MM.1S (cell line): ENCODE measurements around the gene TNKS1BP1.

Experiments
- DNase-seq: peaks from one replicate; pipeline ENCODE4 v3.0.0-alpha.2; 2015
- H2AFZ ChIP-seq: fragments of 300-600 bp; sonication (generic); 2 replicates; pipeline ENCODE4 v1.6.0; 2016; ENCODE audit warnings: antibody characterized with exemption, low read length
- H3F3A ChIP-seq: fragments of 300-600 bp; sonication (generic); 2 replicates; pipeline ENCODE4 v1.6.1; 2016; ENCODE audit warnings: mild to moderate bottlenecking, antibody characterized with exemption, low read length, moderate library complexity, mixed read lengths; ENCODE audit not compliant: insufficient read depth
- H3K27ac ChIP-seq: fragments of 300-600 bp; sonication (generic); 2 replicates; pipeline ENCODE4 v1.5.1; 2016; ENCODE audit warnings: mild to moderate bottlenecking, low read length
- H3K27me3 ChIP-seq: fragments of 300-600 bp; sonication (generic); replicated peaks from 2 replicates; pipeline ENCODE4 v1.6.0; 2016; ENCODE audit warnings: low read length; ENCODE audit not compliant: insufficient read depth
- H3K36me3 ChIP-seq: fragments of 300-600 bp; sonication (generic); replicated peaks from 2 replicates; pipeline ENCODE4 v1.6.1; 2016; ENCODE audit warnings: mild to moderate bottlenecking, low read length, mixed read lengths; ENCODE audit not compliant: insufficient read depth
- H3K4me1 ChIP-seq: fragments of 300-600 bp; sonication (generic); 2 replicates; pipeline ENCODE4 v1.6.1; 2016; ENCODE audit warnings: low read length, mixed read lengths
- H3K4me2 ChIP-seq: fragments of 300-600 bp; sonication (generic); 2 replicates; pipeline ENCODE4 v1.6.0; 2016; ENCODE audit warnings: low read depth, low read length
- H3K4me3 ChIP-seq: fragments of 300-600 bp; sonication (generic); 2 replicates; pipeline ENCODE4 v1.5.1; 2016; ENCODE audit warnings: low read length, mixed read lengths
- H3K79me2 ChIP-seq: fragments of 300-600 bp; sonication (generic); 2 replicates; pipeline ENCODE4 v1.6.1; 2016; ENCODE audit warnings: mixed run types, low read length, mixed read lengths
- H3K9ac ChIP-seq: fragments of 300-600 bp; sonication (generic); 2 replicates; pipeline ENCODE4 v1.6.1; 2016; ENCODE audit warnings: low read length, mixed read lengths
- H3K9me2 ChIP-seq: fragments of 300-600 bp; sonication (generic); replicated peaks from 2 replicates; pipeline ENCODE4 v1.6.1; 2016; ENCODE audit warnings: mild to moderate bottlenecking, low read length, mixed read lengths; ENCODE audit not compliant: insufficient read depth
- H3K9me3 ChIP-seq: fragments of 300-600 bp; sonication (generic); replicated peaks from 2 replicates; pipeline ENCODE4 v1.6.1; 2016; ENCODE audit warnings: mild to moderate bottlenecking, low read length, mixed read lengths; ENCODE audit not compliant: insufficient read depth
- H4K20me1 ChIP-seq: fragments of 300-600 bp; sonication (generic); 2 replicates; pipeline ENCODE4 v1.6.1; 2016; ENCODE audit warnings: mild to moderate bottlenecking, low read length, moderate library complexity, mixed read lengths; ENCODE audit not compliant: insufficient read depth
- EZH2 ChIP-seq: fragments of 300-600 bp; sonication (generic); optimal IDR thresholded peaks from 2 replicates; pipeline ENCODE3; 2017; ENCODE audit warnings: low read depth, mild to moderate bottlenecking, antibody characterized with exemption, low read length, mixed read lengths
- EZH2phosphoT487 ChIP-seq: fragments of 300-600 bp; sonication (generic); IDR thresholded peaks from 2 replicates; pipeline ENCODE4 v1.6.1; 2018; ENCODE audit warnings: antibody characterized with exemption, low read length
- TF ChIP-seq, protein P1 (sequence below): fragments of 300-600 bp; sonication (generic); IDR thresholded peaks from 2 replicates; pipeline ENCODE4 v1.5.1; 2016; ENCODE audit warnings: antibody characterized with exemption, low read length, mixed read lengths

The TNKS1BP1 gene, protein sequence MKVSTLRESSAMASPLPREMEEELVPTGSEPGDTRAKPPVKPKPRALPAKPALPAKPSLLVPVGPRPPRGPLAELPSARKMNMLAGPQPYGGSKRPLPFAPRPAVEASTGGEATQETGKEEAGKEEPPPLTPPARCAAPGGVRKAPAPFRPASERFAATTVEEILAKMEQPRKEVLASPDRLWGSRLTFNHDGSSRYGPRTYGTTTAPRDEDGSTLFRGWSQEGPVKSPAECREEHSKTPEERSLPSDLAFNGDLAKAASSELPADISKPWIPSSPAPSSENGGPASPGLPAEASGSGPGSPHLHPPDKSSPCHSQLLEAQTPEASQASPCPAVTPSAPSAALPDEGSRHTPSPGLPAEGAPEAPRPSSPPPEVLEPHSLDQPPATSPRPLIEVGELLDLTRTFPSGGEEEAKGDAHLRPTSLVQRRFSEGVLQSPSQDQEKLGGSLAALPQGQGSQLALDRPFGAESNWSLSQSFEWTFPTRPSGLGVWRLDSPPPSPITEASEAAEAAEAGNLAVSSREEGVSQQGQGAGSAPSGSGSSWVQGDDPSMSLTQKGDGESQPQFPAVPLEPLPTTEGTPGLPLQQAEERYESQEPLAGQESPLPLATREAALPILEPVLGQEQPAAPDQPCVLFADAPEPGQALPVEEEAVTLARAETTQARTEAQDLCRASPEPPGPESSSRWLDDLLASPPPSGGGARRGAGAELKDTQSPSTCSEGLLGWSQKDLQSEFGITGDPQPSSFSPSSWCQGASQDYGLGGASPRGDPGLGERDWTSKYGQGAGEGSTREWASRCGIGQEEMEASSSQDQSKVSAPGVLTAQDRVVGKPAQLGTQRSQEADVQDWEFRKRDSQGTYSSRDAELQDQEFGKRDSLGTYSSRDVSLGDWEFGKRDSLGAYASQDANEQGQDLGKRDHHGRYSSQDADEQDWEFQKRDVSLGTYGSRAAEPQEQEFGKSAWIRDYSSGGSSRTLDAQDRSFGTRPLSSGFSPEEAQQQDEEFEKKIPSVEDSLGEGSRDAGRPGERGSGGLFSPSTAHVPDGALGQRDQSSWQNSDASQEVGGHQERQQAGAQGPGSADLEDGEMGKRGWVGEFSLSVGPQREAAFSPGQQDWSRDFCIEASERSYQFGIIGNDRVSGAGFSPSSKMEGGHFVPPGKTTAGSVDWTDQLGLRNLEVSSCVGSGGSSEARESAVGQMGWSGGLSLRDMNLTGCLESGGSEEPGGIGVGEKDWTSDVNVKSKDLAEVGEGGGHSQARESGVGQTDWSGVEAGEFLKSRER (N-terminal part only)

GRCh38 chr11:57324886-57325734, at the start of gene TNKS1BP1:
Gene TNKS1BP1 (minus strand): TSS chr11:57324952. CDS start chr11:57321885, 3,067 bp downstream.
- Histone ChIP-seq H4K20me1 (no peaks in the 10 kb centered on the region), H3K9ac (peak within 1 kb of the TSS; percentile 82), H3K4me1 (peaks cover 30% of the 10 kb centered on the region), H3K9me2 (no peaks in the 10 kb centered on the region), H3K79me2 (peaks cover 6% of the 10 kb centered on the region), H3K9me3 (no peaks in the 10 kb centered on the region), H2AFZ (peak within 1 kb of the TSS; percentile 88), H3K4me3 (peak within 1 kb of the TSS; percentile 66), H3K4me2 (peak within 1 kb of the TSS; percentile 98), H3K27ac (peak within 1 kb of the TSS; percentile 94), H3K36me3 (no peaks in the 10 kb centered on the region; the same call in 1 of the 2 replicates), H3F3A (peaks cover 25% of the 10 kb centered on the region), H3K27me3 (no peaks in the 10 kb centered on the region)
- peak; percentile 94 for DNase-seq
- TF ChIP-seq, protein P1, sequence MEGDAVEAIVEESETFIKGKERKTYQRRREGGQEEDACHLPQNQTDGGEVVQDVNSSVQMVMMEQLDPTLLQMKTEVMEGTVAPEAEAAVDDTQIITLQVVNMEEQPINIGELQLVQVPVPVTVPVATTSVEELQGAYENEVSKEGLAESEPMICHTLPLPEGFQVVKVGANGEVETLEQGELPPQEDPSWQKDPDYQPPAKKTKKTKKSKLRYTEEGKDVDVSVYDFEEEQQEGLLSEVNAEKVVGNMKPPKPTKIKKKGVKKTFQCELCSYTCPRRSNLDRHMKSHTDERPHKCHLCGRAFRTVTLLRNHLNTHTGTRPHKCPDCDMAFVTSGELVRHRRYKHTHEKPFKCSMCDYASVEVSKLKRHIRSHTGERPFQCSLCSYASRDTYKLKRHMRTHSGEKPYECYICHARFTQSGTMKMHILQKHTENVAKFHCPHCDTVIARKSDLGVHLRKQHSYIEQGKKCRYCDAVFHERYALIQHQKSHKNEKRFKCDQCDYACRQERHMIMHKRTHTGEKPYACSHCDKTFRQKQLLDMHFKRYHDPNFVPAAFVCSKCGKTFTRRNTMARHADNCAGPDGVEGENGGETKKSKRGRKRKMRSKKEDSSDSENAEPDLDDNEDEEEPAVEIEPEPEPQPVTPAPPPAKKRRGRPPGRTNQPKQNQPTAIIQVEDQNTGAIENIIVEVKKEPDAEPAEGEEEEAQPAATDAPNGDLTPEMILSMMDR, result peak; percentile 10; the same call in 1 of the 2 replicates
- no peak for TF ChIP-seq EZH2phosphoT487
- no peak for TF ChIP-seq EZH2

- H3K4me1 ChIP-seq, result no peaks in the 10 kb centered on the region
- 0 out of 2 replicates have a peak, but pooled peaks cover 4% of the 10 kb centered on the region for H3K27me3 ChIP-seq
- no peaks in the 10 kb centered on the region for H3K79me2 ChIP-seq
- no peak for DNase-seq
- H3K27ac ChIP-seq, result no peak overlapping the region
- no peak for TF ChIP-seq EZH2
- TF ChIP-seq, protein P1, result no peak
- TF ChIP-seq EZH2phosphoT487, result no peak
- H3K4me2 ChIP-seq, result no peak overlapping the region
- no peaks in the 10 kb centered on the region for H3F3A ChIP-seq
- no peaks in the 10 kb centered on the region for H4K20me1 ChIP-seq
- H2AFZ ChIP-seq, result no peak overlapping the region
- H3K36me3 ChIP-seq, result no peaks in the 10 kb centered on the region
- H3K9me2 ChIP-seq, result no peaks in the 10 kb centered on the region
- no peaks in the 10 kb centered on the region for H3K9me3 ChIP-seq
- H3K4me3 ChIP-seq, result no peak overlapping the region
- H3K9ac ChIP-seq, result no peak overlapping the region
Measured at GRCh38 chr11:57373146-57373545, 48.4 kb upstream of the TNKS1BP1 start.

DNA sequence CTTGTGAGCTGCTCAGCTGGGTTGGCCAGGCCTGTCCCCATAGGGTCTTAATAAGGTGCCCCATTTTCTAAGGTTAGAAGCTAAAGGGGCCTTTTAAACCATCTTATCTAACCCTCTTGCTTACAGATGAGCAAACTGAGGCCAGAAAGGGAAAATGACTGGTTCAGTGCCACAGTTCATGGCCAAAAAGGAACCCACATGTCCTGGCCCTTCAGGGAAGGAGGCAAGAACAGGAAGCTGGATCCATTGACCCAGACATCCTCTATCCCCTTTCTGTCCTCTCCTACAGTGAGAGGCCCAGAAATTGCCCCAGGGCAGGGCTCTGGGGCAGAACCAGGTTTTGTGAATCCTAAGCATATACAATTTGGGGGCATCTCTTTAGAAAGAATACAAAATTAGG, 46.2 kb upstream of the TNKS1BP1 start:
- Histone ChIP-seq H3F3A (no peaks in the 10 kb centered on the region), H3K79me2 (no peaks in the 10 kb centered on the region), H3K27ac (no peak overlapping the region), H4K20me1 (no peaks in the 10 kb centered on the region), H3K36me3 (no peaks in the 10 kb centered on the region), H3K4me2 (no peak overlapping the region), H2AFZ (no peak overlapping the region), H3K9me3 (no peaks in the 10 kb centered on the region), H3K9me2 (no peaks in the 10 kb centered on the region), H3K4me3 (no peak overlapping the region), H3K9ac (no peak overlapping the region), H3K4me1 (no peaks in the 10 kb centered on the region), H3K27me3 (no peaks in the 10 kb centered on the region)
- TF ChIP-seq, protein P1, result no peak
- TF ChIP-seq EZH2 (no peak), EZH2phosphoT487 (no peak)
- DNase-seq, result no peak
